ENCODE data around the gene STAG1.
"Not testable (repeated sequence)": the region's sequence is repeated elsewhere in the genome, so short reads cannot be mapped to it uniquely, and the experiment has no call there.

STAG1 gene

DNA sequence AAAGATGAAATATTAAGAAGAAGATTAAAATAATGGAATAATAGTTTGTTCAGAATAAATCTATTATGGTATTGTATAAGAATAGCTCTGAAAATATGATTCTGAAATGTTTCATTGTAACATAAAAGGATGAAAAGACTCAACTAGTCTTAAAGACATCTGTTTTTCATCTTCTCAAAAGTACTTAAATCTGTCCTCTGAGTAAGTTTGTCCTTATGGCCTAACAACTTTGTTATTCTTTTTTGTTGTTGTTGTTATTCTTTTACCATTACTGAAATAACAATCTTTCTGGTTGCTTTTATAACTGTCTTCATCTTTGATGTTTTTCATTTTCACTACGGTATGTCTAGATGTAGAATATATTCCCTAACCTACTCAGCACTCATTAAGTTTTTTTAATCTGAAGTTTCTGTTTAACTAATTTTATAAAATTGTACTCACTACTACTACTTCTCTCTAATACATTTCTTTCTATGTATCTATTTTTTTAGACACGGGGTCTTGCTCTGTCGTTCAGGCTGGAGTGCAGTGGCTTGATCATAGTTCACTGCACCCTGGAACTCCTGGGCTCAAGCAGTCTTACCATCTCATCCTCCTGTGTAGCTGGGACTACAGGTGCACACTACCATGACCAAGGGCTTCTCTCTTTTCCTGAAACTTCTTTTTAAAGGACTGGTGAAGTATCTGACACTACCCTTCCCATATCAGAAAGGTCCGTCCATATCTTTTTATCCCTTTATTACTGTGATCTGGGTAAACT, 261.4 kb downstream of the STAG1 start:
- no peak for DNase-seq

- no peak for DNase-seq
Observed at GRCh38 chr3:136485777-136486176, 266.4 kb downstream of the STAG1 start.

DNA sequence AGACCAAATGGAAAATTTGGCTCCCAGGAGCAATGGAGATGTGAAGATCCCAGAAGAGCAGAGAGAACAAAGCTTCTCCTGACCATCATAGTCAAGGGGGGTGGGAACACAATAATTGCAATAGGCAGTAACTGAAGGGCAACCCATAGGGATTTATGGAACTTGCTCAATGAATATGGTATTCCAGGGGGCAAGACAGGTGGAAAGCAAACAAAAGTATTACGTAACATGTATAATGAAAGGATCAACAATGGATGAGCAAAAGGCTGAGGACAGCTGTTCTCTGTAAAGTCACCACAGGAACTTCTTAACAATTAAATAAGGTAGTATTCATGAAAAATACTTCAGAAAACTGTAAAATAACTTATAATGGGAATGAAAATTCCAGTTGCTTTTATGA, 275.9 kb downstream of the STAG1 start:
- no peak for DNase-seq

GRCh38 chr3:136474876-136475275, 277.3 kb downstream of the STAG1 start:
- DNase-seq = not testable (repeated sequence)

GRCh38 chr3:136473716-136474326, 278.4 kb downstream of the STAG1 start:
- DNase-seq = no peak

- DNase-seq = no peak
Observed at GRCh38 chr3:136465296-136465695, 286.9 kb downstream of the STAG1 start.

DNA sequence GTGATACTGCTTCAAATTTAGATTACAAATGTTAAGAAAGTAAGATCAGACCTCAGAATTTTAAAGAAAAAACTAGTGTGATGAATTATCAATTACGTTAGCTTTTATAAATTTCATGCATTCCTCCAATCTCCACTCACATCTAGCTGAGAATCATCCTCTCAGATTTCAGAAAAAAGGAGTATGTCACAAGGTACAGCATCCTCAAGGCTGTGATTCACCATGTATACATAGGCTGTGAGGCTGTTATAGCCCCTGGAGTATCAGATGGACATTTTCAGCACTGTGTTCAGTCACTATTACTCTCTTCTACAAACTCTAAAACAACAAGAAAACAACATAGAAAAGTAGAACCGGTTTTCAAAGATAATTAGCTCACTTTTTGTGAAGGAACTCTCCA, 287.7 kb downstream of the STAG1 start:
- DNase-seq = no peak

DNA sequence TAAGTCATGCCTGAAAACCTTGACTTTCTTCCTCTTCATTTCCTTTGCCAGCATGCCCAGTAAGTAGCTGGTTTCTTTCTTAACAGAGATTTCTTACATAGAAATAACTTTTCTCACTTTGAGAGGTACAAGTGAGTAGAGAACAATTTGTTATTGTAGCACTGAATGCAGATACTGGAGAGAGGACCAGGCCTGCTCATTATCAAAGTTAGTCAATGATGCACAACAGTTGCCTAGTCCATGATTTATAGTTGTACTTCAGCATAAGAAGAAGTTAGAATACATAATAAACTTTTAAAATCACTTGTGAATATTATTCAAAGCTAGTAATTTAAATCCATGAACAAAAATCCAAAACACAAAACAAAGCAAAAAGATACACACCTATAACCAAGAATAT, 289.0 kb downstream of the STAG1 start:
- no peak for DNase-seq

DNA sequence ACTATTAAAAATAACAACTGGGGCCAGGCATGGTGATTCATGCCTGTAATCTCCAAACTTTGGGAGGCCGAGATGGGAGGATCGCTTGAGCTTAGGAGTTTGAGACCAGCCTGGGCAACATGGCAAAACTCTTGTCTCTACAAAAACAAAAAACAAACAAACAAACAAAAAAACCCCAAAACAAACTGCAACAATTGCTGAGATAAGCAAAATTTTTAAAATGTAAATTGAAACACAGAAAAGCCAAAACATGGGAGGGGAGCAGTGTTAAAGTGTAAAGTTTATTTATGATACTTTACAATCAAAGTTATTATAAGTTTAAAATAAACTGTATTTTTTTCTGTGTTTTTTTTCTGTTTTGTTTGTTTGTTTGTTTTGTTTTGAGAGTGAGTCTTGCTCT, 294.4 kb downstream of the STAG1 start:
- no peak for DNase-seq

DNA sequence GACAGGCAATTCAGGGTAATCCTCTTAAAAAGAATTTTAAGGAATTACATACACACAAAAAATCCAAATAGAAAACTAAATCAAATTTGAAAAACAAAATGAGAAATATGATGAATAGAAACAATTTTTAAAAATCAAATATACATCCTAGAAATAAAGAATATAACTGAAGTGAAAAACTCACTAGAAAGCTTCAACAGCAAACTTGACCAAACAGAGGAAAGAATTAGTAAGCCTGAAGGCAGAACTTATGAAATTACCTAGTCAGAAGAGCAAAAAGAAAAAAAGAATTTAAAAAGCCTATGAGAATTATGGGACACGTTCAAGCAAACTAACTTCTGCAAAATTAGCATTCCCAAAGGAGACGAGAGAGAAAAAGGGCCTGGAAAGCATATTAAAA, 296.0 kb downstream of the STAG1 start:
- no peak for DNase-seq

GRCh38 chr3:136444581-136444980, 307.6 kb downstream of the STAG1 start:
- DNase-seq = no peak

DNA sequence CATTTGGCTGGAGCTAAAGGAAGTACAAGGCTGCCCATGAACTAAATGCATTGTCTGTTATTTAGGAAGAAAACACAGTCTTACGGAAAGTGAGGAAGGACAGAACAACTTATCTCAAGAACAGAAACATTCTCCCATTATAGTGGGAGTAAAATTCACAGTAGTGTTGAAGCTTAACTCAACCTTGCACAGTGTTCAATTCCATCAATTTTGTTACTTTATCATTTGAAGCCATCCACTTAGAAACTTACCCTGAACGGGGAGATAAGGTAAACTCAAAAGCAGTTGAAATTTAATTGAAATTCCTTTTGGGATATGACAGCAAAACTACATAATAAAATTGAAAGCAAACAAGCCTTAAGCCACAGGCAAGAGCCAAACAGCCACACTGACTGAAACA, 315.1 kb downstream of the STAG1 start:
- DNase-seq = no peak

DNA sequence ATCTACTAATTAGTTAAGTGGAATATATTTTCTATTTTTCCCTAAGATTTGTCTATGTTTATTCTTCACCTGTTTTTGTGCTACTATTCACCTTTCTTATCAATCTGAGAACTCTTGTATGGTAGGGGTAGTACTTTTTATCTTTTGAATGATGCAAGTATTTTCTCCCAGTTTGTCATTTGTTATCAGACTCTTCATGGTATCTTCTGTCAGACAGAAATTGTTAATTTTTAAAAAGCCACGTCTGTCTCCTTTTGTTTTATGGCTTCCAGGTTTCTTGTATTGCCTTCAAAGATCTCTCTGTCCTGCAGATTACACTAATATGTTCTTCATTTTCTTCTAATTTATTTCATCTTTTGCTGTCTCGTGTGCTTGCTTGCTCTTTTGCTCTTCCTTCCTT, 317.7 kb downstream of the STAG1 start:
- no peak for DNase-seq

GRCh38 chr3:136432685-136433084, 319.5 kb downstream of the STAG1 start:
- no peak for DNase-seq

GRCh38 chr3:136428167-136428566, 324.0 kb downstream of the STAG1 start:
- no peak for DNase-seq

- DNase-seq = no peak
Observed at GRCh38 chr3:136427236-136427635, 324.9 kb downstream of the STAG1 start.

GRCh38 chr3:136414476-136414875, 337.7 kb downstream of the STAG1 start:
- DNase-seq = no peak

DNA sequence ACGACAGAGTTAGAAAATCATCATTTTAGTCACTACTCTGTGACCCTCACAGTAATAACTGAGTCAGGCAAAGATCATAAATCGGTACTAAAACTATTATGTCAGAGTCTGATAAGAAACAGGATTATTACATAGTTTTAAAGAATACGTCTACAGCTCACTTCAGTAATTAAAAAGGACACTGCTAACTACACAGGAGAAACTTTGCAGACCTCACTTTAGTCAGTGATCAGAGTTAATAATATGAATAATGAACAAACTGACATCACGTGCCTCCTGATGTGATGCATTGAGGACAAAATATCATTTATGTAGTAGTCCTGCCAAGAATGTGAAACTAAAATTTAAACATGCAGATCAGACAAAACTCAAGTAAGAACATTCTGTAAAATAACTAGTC, 339.9 kb downstream of the STAG1 start:
- no peak for DNase-seq

- no peak for DNase-seq
Observed at GRCh38 chr3:136409549-136409948, 342.6 kb downstream of the STAG1 start.

GRCh38 chr3:136404056-136404455, 348.1 kb downstream of the STAG1 start:
- DNase-seq = no peak

- DNase-seq = no peak
Observed at GRCh38 chr3:136396916-136397315, 355.3 kb downstream of the STAG1 start.

DNA sequence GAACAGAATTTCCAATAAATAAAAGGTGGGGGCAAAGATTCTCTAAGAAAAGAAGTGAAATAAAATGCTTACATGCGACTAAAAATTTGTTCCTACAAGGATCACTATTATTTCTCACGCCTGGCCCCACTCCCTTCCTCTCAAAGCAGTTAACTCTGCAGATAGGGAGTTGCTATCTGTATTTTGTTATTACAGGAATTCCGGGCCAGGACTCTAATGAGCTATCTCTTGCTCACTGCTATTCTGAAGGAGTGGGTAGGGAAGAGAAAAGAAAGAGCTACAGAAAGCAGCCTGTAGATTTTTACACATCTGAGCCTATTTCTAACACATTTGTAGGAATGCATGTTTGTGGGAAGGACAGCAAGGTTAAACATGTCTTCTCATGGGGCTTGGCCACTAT, 361.6 kb downstream of the STAG1 start:
- no peak for DNase-seq

DNA sequence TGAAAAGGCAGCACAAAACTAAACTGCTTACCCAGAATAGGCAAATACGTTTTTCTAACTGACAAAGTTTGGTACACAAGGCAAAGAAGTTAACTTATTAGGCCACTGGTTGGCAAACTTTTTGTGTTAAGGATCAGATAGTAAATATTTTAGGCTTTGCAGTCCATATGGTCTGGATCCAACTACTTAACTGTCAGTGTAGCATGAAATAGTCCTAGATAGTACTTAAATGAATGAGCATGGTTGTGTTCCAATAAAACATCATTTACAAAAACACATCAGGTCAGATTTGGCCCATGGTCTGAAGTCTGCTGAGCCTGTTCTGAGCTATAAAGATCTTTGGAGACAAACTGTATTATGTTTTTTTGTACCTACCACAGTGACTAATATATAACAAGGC, 365.1 kb downstream of the STAG1 start:
- DNase-seq = no peak

DNA sequence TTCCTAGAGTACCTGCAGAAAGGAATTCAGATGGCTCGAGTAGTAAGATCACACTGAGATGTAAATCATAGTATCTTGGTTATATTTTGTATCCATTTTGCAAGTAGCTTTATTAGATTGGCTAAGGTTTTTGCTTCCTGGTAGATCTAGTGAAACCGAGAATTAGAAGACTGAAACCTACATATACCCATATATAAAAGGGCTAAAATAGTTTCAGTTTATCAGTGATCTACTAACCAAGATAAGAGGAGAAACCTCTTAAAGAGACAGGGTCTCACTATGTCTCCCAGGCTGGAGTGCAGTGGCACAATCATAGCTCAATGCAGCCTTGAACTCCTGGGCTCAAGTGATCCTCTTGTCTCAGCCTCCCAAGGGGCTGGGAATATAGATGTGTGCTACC, 366.7 kb downstream of the STAG1 start:
- DNase-seq = no peak

GRCh38 chr3:136381051-136381450, 371.1 kb downstream of the STAG1 start:
- no peak for DNase-seq
